Measurements from ENCODE around the gene SKA3. TPM values are rescaled to one million over a fixed set of nuclear protein-coding genes. Genes with fewer than 3 reads are reported as not detected.

SKA3 gene
- total RNA-seq (2022; extraction: Qiagen RNA extraction): 13.2 to 14.6 TPM (median 13.9 TPM) in 5 replicates

GRCh38 chr13:21176215-21176981 is at the start of gene SKA3, which contains the start of gene MRPL57:
Gene SKA3 (minus strand): TSS chr13:21176552. CDS start chr13:21176477, 75 bp downstream.
Gene MRPL57 (plus strand): TSS chr13:21176658. CDS start chr13:21176917, 259 bp downstream.

Other genes starting within 250 kb of the SKA3 start
- gene LATS2, start 115.0 kb downstream of the SKA3 start, total RNA-seq (2022; extraction: Qiagen RNA extraction): 8.0 to 9.9 TPM (median 8.5 TPM) in 5 replicates
- gene SAP18, start 36.4 kb downstream of the SKA3 start, total RNA-seq (2022; extraction: Qiagen RNA extraction): 131 to 171 TPM (median 148 TPM) in 5 replicates
- 19.9 to 27.8 TPM (median 24.8 TPM) in 5 replicates for gene MRPL57, start 106 bp upstream of the SKA3 start, total RNA-seq (2022; extraction: Qiagen RNA extraction)

Measured in A549 treated with CORT108297 at 1 μM for 4 hours (cell line).